ENCODE measurements around the gene STMN1.

GRCh38 chr1:25885602-25886001 lies 20.6 kb downstream of the STMN1 start:
- TF ChIP-seq POLR2A (IDR thresholded peaks at IDR 0.05) (no peak), CTCF (IDR thresholded peaks at IDR 0.05 in 8 of 11, conservative IDR thresholded peaks at IDR 0.05 in 3 of 11) (no peak)
